ENCODE measurements around the gene WDR45.

Gene WDR45

GRCh38 chrX:49073601-49074575 is 5.8 kb downstream of the WDR45 start, which contains the start of gene PRAF2:
TSS of gene PRAF2 (minus strand) at chrX:49074002. CDS start at chrX:49073987, 15 bp downstream.
- DNase-seq, result peak; percentile 74

GRCh38 chrX:49072712-49073095 is 7.0 kb downstream of the WDR45 start:
- DNase-seq, result no peak

GRCh38 chrX:49071877-49072711 is 7.6 kb downstream of the WDR45 start:
- DNase-seq, result no peak

GRCh38 chrX:49070988-49071387 is 8.7 kb downstream of the WDR45 start:
- DNase-seq, result no peak

GRCh38 chrX:49069038-49069437 is 10.6 kb downstream of the WDR45 start:
- no peak for DNase-seq

- DNase-seq, result no peak
Observed at GRCh38 chrX:49067285-49068120, 12.2 kb downstream of the WDR45 start.

GRCh38 chrX:49066690-49067089 is 13.0 kb downstream of the WDR45 start:
- no peak for DNase-seq

GRCh38 chrX:49066278-49066677 is 13.4 kb downstream of the WDR45 start:
- no peak for DNase-seq

- DNase-seq, result no peak
Observed at GRCh38 chrX:49064735-49065134, 15.0 kb downstream of the WDR45 start.

- DNase-seq, result no peak
Observed at GRCh38 chrX:49064303-49064702, 15.4 kb downstream of the WDR45 start.

GRCh38 chrX:49063715-49064114 is 16.0 kb downstream of the WDR45 start:
- DNase-seq, result no peak

GRCh38 chrX:49061916-49062315 is 17.8 kb downstream of the WDR45 start:
- no peak for DNase-seq

- no peak for DNase-seq
Observed at GRCh38 chrX:49061490-49061889, 18.2 kb downstream of the WDR45 start.

GRCh38 chrX:49060914-49061313 is 18.8 kb downstream of the WDR45 start:
- DNase-seq, result no peak

GRCh38 chrX:49059681-49060085 is 20.0 kb downstream of the WDR45 start:
- no peak for DNase-seq

- no peak for DNase-seq
Observed at GRCh38 chrX:49059201-49059600, 20.5 kb downstream of the WDR45 start.

GRCh38 chrX:49058794-49059193 is 20.9 kb downstream of the WDR45 start, which contains the start of gene CCDC120:
TSS of gene CCDC120 (plus strand) at chrX:49058999. CDS start at chrX:49062042, 3,043 bp downstream.
- no peak for DNase-seq

- DNase-seq, result no peak
Observed at GRCh38 chrX:49054073-49054762, 25.5 kb downstream of the WDR45 start.

- DNase-seq, result peak; percentile 41
Observed at GRCh38 chrX:49053223-49054072, 26.2 kb downstream of the WDR45 start.

- DNase-seq, result no peak
Observed at GRCh38 chrX:49043987-49044281, 35.8 kb downstream of the WDR45 start.

All from NCI-H446 treated with DMSO at 0.1 percent for 48 hours (cell line).